Spleen (tissue), 11 donors: ENCODE data around the gene MINDY4B. TPM values are rescaled to one million over a fixed set of nuclear protein-coding genes. Genes with fewer than 3 reads are reported as not detected.

ENCODE experiments used
- DNase-seq: peaks from one replicate; pipeline ENCODE4 v3.0.0-alpha.2; 2020
- H3K27ac ChIP-seq, 8 donors: fragments of 200-600 bp; sonication (generic) in 7 of 8; 1 replicate in 4 of 8; 2 replicates in 4 of 8; pipeline versions ENCODE4 v1.5.0 to v1.8.0; 2016 to 2021; ENCODE audit warnings: inconsistent platforms in 4 of 8, mild to moderate bottlenecking in 4 of 8, moderate library complexity in 1 of 8
- H3K27me3 ChIP-seq, 7 donors: fragments of 200-600 bp; sonication (generic) in 6 of 7; replicated peaks in 1 of 7; 1 replicate in 4 of 7; 2 replicates in 3 of 7; pipeline versions ENCODE4 v1.5.0 to v1.8.0; 2016 to 2021; ENCODE audit warnings: inconsistent platforms in 3 of 7, mild to moderate bottlenecking in 1 of 7
- H3K36me3 ChIP-seq, 6 donors: fragments of 200-600 bp; sonication (generic) in 5 of 6; 1 replicate in 4 of 6; 2 replicates in 2 of 6; pipeline versions ENCODE4 v1.5.0 to v1.8.0; 2016 to 2021; ENCODE audit warnings: inconsistent platforms in 2 of 6
- H3K4me1 ChIP-seq, 6 donors: fragments of 200-600 bp; sonication (generic) in 5 of 6; 1 replicate in 3 of 6; 2 replicates in 3 of 6; pipeline versions ENCODE4 v1.5.0 to v1.8.0; 2016 to 2021; ENCODE audit warnings: inconsistent platforms in 3 of 6
- H3K4me3 ChIP-seq, 8 donors: fragments of 200-600 bp; sonication (generic) in 7 of 8; 1 replicate in 4 of 8; 2 replicates in 4 of 8; pipeline versions ENCODE4 v1.5.0 to v1.8.0; 2016 to 2021; ENCODE audit warnings: inconsistent platforms in 4 of 8, mild to moderate bottlenecking in 4 of 8, moderate library complexity in 2 of 8
- H3K9me3 ChIP-seq, 8 donors: fragments of 200-600 bp; sonication (generic) in 7 of 8; 1 replicate in 4 of 8; 2 replicates in 4 of 8; pipeline versions ENCODE4 v1.5.0 to v1.8.0; 2016 to 2021; ENCODE audit warnings: inconsistent platforms in 4 of 8
- POLR2A ChIP-seq, 3 donors: fragments of 450-650 bp; IDR thresholded peaks; one replicate each; pipeline ENCODE4 v1.5.1; 2017; ENCODE audit warnings: antibody characterized with exemption in 3 of 3, mild to moderate bottlenecking in 1 of 3
- POLR2AphosphoS5 ChIP-seq, 3 donors: sonication (generic); formaldehyde crosslinking; IDR thresholded peaks; one replicate each; pipeline ENCODE4 v1.5.1; 2017; ENCODE audit warnings: antibody characterized with exemption in 3 of 3
- WGBS, 5 donors: extraction: QIAGEN DNeasy Blood & Tissue Kit in 3 of 5; methylation state at CpG; one replicate each; pipeline versions ENCODE4 v1.1.5 to v1.1.7; 2013 to 2018; 5-methylcytosine and 5-hydroxymethylcytosine counted together
- intact Hi-C: fragments of 100-400 bp; cut with DNase I; formaldehyde crosslinking; loops from one replicate; pipeline ENCODE4 v1.15.0; 2023; ENCODE audit warnings: low total_unique reads
- polyA plus RNA-seq, 3 donors: library from polyadenylated mRNA; stranded (reverse); fragments of 200-250 nt; gene quantifications; one replicate each; pipeline ENCODE4 v1.2.1, GENCODE V29; 2013
- total RNA-seq, 7 donors: library from RNA; depleted of rRNA in 3 of 7; stranded (reverse); fragments of >200 nt in 3 of 7; fragmentation: NEBNext Ultra II Directional in 4 of 7; extraction: Animal tissue kit (Norgen Biotek cat#: 25700) in 4 of 7; gene quantifications; one replicate each; pipeline versions ENCODE4 v1.1.0 to v1.2.1, GENCODE V29; 2016 to 2021
- TF ChIP-seq, protein P1 (sequence below), 11 experiments: fragments of 200-600 bp in 7 of 11; fragments of 450-650 bp in 4 of 11; sonication (generic) in 4 of 11; IDR thresholded peaks in 8 of 11; conservative IDR thresholded peaks in 3 of 11; 1 replicate in 7 of 11; 2 replicates in 4 of 11; pipeline versions ENCODE4 v1.4.0 to v1.8.0; 2016 to 2021; ENCODE audit warnings: antibody characterized with exemption in 11 of 11, inconsistent platforms in 4 of 11, mild to moderate bottlenecking in 1 of 11
- donor health status: healthy with polysubstance abuse.
- donor health status: DM: no; HTN: no; CAD: no; lungs with moderate emphysema.
- donor health status: DM: no; HTN: no; CAD: no.
- donor health status: Bipolar disorder and iron deficiency.
- donor health status: healthy.
- donor health status: DM: no; HTN: no; CAD: no.
- donor health status: DM: yes; HTN: yes; CAD: no.

MINDY4B gene
- total and polyA plus RNA-seq, 10 donors = not detected

DNA sequence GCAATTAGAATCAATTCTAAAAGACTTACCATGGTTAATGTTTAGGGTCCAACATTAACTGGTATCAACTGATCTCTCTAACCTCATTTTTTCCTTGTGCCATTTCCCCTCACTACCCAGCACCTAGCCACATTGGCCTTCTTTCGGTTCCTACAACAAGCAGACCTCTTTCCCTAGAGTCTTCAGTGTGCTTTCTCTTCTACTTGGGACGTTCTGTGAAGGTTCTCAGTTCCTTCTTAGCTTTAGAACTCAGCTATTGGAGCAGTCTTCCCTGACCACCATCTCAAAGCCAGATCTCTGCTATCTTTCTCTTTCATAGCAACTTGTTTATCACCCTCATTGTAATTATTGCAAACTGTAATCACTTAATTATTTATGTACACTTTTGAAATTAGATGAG lies 31.5 kb upstream of the MINDY4B start:
- Histone ChIP-seq H3K36me3 (no peaks in the 10 kb centered on the region), H3K27ac (no peak overlapping the region), H3K9me3 (no peaks in the 10 kb centered on the region), H3K27me3 (no peaks in the 10 kb centered on the region), H3K4me3 (no peak overlapping the region), H3K4me1 (no peaks in the 10 kb centered on the region)
- no peak for DNase-seq
- intact Hi-C loops = no loop called here
- 43 to 64% (median 56%) methylated on average over 2 of the region's 2 CpGs for WGBS, 5 donors
- no peak for TF ChIP-seq POLR2AphosphoS5 (IDR thresholded peaks at IDR 0.05)
- TF ChIP-seq POLR2A (IDR thresholded peaks at IDR 0.05) = no peak
- TF ChIP-seq, protein P1, sequence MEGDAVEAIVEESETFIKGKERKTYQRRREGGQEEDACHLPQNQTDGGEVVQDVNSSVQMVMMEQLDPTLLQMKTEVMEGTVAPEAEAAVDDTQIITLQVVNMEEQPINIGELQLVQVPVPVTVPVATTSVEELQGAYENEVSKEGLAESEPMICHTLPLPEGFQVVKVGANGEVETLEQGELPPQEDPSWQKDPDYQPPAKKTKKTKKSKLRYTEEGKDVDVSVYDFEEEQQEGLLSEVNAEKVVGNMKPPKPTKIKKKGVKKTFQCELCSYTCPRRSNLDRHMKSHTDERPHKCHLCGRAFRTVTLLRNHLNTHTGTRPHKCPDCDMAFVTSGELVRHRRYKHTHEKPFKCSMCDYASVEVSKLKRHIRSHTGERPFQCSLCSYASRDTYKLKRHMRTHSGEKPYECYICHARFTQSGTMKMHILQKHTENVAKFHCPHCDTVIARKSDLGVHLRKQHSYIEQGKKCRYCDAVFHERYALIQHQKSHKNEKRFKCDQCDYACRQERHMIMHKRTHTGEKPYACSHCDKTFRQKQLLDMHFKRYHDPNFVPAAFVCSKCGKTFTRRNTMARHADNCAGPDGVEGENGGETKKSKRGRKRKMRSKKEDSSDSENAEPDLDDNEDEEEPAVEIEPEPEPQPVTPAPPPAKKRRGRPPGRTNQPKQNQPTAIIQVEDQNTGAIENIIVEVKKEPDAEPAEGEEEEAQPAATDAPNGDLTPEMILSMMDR (IDR thresholded peaks at IDR 0.05 in 8 of 11, conservative IDR thresholded peaks at IDR 0.05 in 3 of 11) = no peak

DNA sequence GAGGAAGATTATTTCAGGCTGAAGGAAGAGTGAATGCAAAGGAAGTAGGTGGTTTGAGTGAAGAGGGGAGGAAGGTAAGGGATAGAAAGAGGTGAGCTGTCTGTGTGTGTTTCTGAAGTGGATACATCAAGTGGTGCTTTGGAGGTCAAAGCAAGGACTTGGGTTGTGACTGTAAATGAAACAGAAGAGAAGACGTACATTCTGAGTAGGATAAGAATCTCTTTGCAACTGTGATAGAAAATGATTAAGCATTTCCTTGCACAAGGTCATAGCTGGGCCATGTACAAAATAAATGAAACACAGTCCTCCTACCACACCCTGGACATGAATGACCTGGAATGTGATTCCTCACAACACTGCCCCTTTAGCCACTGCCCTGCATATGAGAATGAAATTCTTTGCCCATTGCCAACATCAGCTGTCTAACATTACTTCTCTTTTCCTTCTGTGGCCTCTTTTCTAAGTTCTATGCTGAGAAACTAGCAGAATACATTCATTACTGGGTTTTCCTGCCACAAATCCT lies 28.3 kb upstream of the MINDY4B start:
- 2 to 26% (median 22%) methylated on average over 1 of the region's 1 CpG for WGBS, 5 donors

DNA sequence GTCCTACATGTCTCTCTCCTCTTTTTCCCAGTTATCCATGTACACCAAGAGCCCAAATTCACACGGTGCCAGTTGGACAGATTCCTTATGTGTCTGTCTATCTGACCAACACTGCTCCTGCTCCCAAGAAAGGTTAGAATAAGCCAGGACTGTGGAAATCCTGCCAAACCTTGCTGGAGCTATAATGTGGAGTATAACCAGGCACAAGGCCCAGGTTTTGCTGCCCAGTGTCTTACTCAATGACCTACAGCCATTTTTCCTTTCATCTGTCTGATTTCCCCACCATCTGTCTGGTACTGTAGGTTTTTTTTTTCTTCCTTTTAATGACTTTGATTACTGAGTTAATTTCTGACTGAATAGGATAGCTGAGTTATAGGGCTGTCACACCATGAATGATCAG lies 26.5 kb upstream of the MINDY4B start:
- 80 to 100% (median 94%) methylated on average over 1 of the region's 1 CpG for WGBS, 5 donors
- TF ChIP-seq, protein P1 (IDR thresholded peaks at IDR 0.05 in 8 of 11, conservative IDR thresholded peaks at IDR 0.05 in 3 of 11) = no peak
- no peak for TF ChIP-seq POLR2AphosphoS5 (IDR thresholded peaks at IDR 0.05)
- no peak for TF ChIP-seq POLR2A (IDR thresholded peaks at IDR 0.05)

More for the DNA sequence above, 28.3 kb upstream of the MINDY4B start:
- Histone ChIP-seq H3K9me3 (no peaks in the 10 kb centered on the region), H3K4me3 (no peak overlapping the region), H3K27me3 (peaks cover 0 to 7% (median 0%) of the 10 kb centered on the region in 7 donors), H3K27ac (no peak overlapping the region), H3K4me1 (no peaks in the 10 kb centered on the region), H3K36me3 (no peaks in the 10 kb centered on the region)
- no peak for DNase-seq
- intact Hi-C loops = no loop called here
- TF ChIP-seq POLR2A (IDR thresholded peaks at IDR 0.05) = no peak
- TF ChIP-seq POLR2AphosphoS5 (IDR thresholded peaks at IDR 0.05) = no peak
- TF ChIP-seq, protein P1 (IDR thresholded peaks at IDR 0.05 in 8 of 11, conservative IDR thresholded peaks at IDR 0.05 in 3 of 11) = no peak

DNA sequence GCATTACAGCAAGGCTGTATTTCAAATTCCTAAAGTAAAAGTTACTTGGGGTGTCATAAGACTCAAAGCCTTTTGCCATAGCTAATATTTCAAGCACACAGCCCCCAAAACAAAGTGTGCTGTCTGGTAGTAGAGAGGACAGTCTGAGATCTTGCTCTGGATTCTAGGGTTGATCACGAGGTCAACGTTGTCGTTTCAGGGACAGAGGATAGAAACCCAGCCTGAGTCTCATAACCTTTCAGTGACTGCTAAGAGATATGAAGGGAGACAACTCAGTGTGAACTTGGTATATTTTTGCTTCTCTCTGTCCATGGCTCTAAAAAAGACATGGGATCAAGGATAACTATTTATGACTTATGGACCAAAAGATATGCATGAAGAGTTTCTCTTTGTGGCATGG lies 25.6 kb upstream of the MINDY4B start:
- DNase-seq = no peak
- TF ChIP-seq POLR2AphosphoS5 (IDR thresholded peaks at IDR 0.05) = no peak
- no peak for TF ChIP-seq POLR2A (IDR thresholded peaks at IDR 0.05)
- TF ChIP-seq, protein P1 (IDR thresholded peaks at IDR 0.05 in 8 of 11, conservative IDR thresholded peaks at IDR 0.05 in 3 of 11) = no peak
- no peaks in the 10 kb centered on the region for H3K36me3 ChIP-seq
- peaks cover 0 to 9% (median 2%) of the 10 kb centered on the region in 6 donors for H3K4me1 ChIP-seq
- 53 to 77% (median 72%) methylated on average over 3 of the region's 3 CpGs for WGBS, 5 donors
- peaks cover 0 to 9% (median 0%) of the 10 kb centered on the region in 7 donors for H3K27me3 ChIP-seq
- intact Hi-C loops = no loop called here
- H3K27ac ChIP-seq = no peak overlapping the region
- H3K4me3 ChIP-seq = no peak overlapping the region
- H3K9me3 ChIP-seq = no peaks in the 10 kb centered on the region

More for the DNA sequence above, 26.5 kb upstream of the MINDY4B start:
- no peaks in the 10 kb centered on the region for H3K9me3 ChIP-seq
- DNase-seq = no peak
- intact Hi-C loops = no loop called here
- H3K27me3 ChIP-seq = peaks cover 0 to 7% (median 0%) of the 10 kb centered on the region in 7 donors
- H3K27ac ChIP-seq = no peak overlapping the region
- H3K4me1 ChIP-seq = peaks cover 0 to under 1% (median 0%) of the 10 kb centered on the region in 6 donors
- H3K36me3 ChIP-seq = no peaks in the 10 kb centered on the region
- no peak overlapping the region for H3K4me3 ChIP-seq
